Colonic mucosa (tissue), 4 donors: ENCODE data around the gene LMOD2. TPM values are rescaled to one million over a fixed set of nuclear protein-coding genes. Genes with fewer than 3 reads are reported as not detected.

Source experiments
- DNase-seq: peaks from one replicate; pipeline ENCODE4 v3.0.0-alpha.2; 2020
- H3K27ac ChIP-seq: fragments of 200-600 bp; one replicate; pipeline ENCODE4 v1.8.0; 2021
- H3K27me3 ChIP-seq: fragments of 200-600 bp; one replicate; pipeline ENCODE4 v1.8.0; 2021
- H3K36me3 ChIP-seq: fragments of 200-600 bp; one replicate; pipeline ENCODE4 v1.8.0; 2021
- H3K4me1 ChIP-seq: fragments of 200-600 bp; one replicate; pipeline ENCODE4 v1.8.0; 2021; ENCODE audit warnings: mild to moderate bottlenecking
- H3K4me3 ChIP-seq: fragments of 200-600 bp; one replicate; pipeline ENCODE4 v1.8.0; 2021
- H3K9ac ChIP-seq, 2 donors: one replicate each; pipeline ENCODE4 v1.7.0; 2013; ENCODE audit warnings: control low read depth in 2 of 2, low read depth in 2 of 2, low read length in 2 of 2
- H3K9me3 ChIP-seq: fragments of 200-600 bp; one replicate; pipeline ENCODE4 v1.8.0; 2021
- intact Hi-C: fragments of 100-400 bp; cut with DNase I; formaldehyde crosslinking; loops from one replicate; pipeline ENCODE4 v1.14.1; 2022
- total RNA-seq, 2 donors: library from RNA; stranded (reverse); fragmentation: NEBNext Ultra II Directional in 1 of 2; extraction: Animal tissue kit (Norgen Biotek cat#: 25700) in 1 of 2; gene quantifications; one replicate each; pipeline ENCODE4 v1.2.1, GENCODE V29; 2021
- TF ChIP-seq, protein P1 (sequence below): fragments of 200-600 bp; IDR thresholded peaks from one replicate; pipeline ENCODE4 v1.8.0; 2022; ENCODE audit warnings: antibody characterized with exemption, mild to moderate bottlenecking
- donor health status: healthy.
- donor health status: DM: no; HTN: no; CAD: no.
- donor health status: DM: no; HTN: no; CAD: no.

LMOD2 gene
- total RNA-seq, 2 donors from 2014 or later: not detected

DNA sequence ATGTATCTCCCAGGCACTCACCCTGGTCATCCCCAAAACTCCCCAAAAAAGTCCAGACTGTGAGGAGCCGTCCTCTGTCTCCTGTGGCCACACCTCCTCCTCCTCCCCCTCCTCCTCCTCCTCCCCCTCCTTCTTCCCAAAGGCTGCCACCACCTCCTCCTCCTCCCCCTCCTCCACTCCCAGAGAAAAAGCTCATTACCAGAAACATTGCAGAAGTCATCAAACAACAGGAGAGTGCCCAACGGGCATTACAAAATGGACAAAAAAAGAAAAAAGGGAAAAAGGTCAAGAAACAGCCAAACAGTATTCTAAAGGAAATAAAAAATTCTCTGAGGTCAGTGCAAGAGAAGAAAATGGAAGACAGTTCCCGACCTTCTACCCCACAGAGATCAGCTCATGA lies 7.1 kb downstream of the LMOD2 start:
- H3K36me3 ChIP-seq: no peaks in the 10 kb centered on the region
- no peak overlapping the region for H3K27ac ChIP-seq
- no peaks in the 10 kb centered on the region for H3K9me3 ChIP-seq
- no peaks in the 10 kb centered on the region for H3K4me1 ChIP-seq
- TF ChIP-seq, protein P1, sequence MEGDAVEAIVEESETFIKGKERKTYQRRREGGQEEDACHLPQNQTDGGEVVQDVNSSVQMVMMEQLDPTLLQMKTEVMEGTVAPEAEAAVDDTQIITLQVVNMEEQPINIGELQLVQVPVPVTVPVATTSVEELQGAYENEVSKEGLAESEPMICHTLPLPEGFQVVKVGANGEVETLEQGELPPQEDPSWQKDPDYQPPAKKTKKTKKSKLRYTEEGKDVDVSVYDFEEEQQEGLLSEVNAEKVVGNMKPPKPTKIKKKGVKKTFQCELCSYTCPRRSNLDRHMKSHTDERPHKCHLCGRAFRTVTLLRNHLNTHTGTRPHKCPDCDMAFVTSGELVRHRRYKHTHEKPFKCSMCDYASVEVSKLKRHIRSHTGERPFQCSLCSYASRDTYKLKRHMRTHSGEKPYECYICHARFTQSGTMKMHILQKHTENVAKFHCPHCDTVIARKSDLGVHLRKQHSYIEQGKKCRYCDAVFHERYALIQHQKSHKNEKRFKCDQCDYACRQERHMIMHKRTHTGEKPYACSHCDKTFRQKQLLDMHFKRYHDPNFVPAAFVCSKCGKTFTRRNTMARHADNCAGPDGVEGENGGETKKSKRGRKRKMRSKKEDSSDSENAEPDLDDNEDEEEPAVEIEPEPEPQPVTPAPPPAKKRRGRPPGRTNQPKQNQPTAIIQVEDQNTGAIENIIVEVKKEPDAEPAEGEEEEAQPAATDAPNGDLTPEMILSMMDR: no peak
- H3K4me3 ChIP-seq: no peak overlapping the region
- no peaks in the 10 kb centered on the region for H3K27me3 ChIP-seq
- no peak for DNase-seq
- intact Hi-C loops: no loop called here
- no peak overlapping the region for H3K9ac ChIP-seq

DNA sequence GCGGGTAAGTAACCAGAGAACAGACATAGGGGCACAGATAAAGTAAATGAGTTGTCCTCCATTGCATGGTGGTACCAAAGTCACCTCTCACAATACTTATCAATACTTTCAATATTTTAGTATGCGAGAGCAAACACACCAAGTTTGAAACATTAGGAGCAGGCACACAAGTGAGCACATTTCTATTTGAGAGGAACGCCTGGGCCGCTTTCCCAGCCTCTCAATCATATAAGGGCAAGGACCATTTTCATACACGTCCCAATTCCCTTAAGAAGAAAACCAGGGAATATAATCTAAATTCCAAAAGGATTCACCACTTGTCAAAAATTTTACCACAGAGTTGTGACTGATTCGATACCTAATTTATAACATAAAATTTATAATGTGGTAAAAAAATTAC lies 7.5 kb downstream of the LMOD2 start:
- no peaks in the 10 kb centered on the region for H3K27me3 ChIP-seq
- no peaks in the 10 kb centered on the region for H3K36me3 ChIP-seq
- H3K9me3 ChIP-seq: no peaks in the 10 kb centered on the region
- H3K4me3 ChIP-seq: no peak overlapping the region
- H3K9ac ChIP-seq: no peak overlapping the region
- DNase-seq: no peak
- TF ChIP-seq, protein P1: no peak
- intact Hi-C loops: no loop called here
- H3K4me1 ChIP-seq: no peaks in the 10 kb centered on the region
- no peak overlapping the region for H3K27ac ChIP-seq

DNA sequence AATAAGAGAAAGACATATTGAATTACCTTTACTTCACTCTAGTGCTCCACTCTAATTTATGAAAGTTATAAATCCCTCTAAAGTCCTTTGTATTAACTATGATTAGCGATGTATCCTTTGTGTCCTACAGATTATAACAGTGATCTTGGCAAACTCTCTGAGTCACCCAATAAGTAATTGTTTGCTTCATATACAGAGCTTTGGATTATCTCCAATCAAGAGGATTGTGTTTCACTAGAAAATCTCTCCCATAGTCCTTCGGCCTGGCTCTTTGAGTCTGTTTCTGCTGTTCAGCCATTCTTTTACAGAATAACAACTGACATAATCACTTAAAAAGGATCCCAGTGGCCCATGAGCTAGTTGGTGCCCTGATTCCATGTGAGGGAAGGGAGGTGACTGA lies 9.5 kb downstream of the LMOD2 start:
- no peaks in the 10 kb centered on the region for H3K4me1 ChIP-seq
- H3K36me3 ChIP-seq: no peaks in the 10 kb centered on the region
- H3K9ac ChIP-seq: no peak overlapping the region
- no peak overlapping the region for H3K4me3 ChIP-seq
- no peak for DNase-seq
- TF ChIP-seq, protein P1: no peak
- H3K27me3 ChIP-seq: no peaks in the 10 kb centered on the region
- H3K27ac ChIP-seq: no peak overlapping the region
- intact Hi-C loops: no loop called here
- H3K9me3 ChIP-seq: no peaks in the 10 kb centered on the region

DNA sequence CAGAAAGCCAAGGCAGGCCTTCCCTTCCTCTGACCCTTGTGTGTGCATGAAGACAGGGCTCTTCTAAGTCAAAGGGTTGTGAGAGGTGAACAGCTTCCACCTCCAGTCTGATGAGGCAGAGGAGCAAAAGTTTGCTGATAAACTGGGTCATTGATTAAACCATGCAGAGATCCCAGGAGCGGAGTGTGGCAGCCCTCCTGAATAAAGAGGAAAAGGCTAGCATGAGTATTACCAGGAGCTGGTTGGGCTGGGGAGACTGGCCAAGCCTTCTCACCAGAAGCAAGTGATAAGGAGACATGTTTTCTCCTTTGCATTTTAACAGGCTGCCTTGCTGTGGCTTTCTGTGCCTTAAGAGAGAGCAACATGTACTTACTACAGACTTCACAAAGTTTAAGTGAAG lies 10.2 kb downstream of the LMOD2 start:
- H3K27me3 ChIP-seq: no peaks in the 10 kb centered on the region
- intact Hi-C loops: no loop called here
- H3K36me3 ChIP-seq: no peaks in the 10 kb centered on the region
- no peaks in the 10 kb centered on the region for H3K4me1 ChIP-seq
- TF ChIP-seq, protein P1: no peak
- no peak for DNase-seq
- no peak overlapping the region for H3K4me3 ChIP-seq
- no peak overlapping the region for H3K27ac ChIP-seq
- no peaks in the 10 kb centered on the region for H3K9me3 ChIP-seq
- no peak overlapping the region for H3K9ac ChIP-seq

DNA sequence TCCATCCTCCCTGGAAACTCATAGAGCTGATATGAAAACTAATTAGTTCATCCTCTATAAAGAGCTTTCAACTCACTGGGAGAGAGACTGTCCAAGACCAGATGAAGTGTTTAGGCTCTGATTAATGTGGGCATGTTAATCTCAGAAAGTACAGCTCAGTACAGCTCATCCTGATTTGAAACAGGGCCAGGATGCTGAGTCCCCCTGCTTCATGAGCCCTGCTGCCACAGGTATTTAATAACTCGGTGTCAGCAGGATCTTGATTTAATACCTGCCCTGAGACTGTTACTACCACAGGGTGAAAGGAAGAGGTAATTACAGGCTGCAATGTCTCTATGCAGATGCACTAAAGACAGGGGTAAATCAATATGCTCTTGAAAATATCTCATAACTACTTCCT lies 10.8 kb downstream of the LMOD2 start:
- Histone ChIP-seq H3K9ac (no peak overlapping the region), H3K27me3 (no peaks in the 10 kb centered on the region), H3K4me3 (no peak overlapping the region), H3K27ac (no peak overlapping the region), H3K9me3 (no peaks in the 10 kb centered on the region), H3K36me3 (no peaks in the 10 kb centered on the region), H3K4me1 (no peaks in the 10 kb centered on the region)
- intact Hi-C loops: no loop called here
- TF ChIP-seq, protein P1: no peak
- DNase-seq: no peak

DNA sequence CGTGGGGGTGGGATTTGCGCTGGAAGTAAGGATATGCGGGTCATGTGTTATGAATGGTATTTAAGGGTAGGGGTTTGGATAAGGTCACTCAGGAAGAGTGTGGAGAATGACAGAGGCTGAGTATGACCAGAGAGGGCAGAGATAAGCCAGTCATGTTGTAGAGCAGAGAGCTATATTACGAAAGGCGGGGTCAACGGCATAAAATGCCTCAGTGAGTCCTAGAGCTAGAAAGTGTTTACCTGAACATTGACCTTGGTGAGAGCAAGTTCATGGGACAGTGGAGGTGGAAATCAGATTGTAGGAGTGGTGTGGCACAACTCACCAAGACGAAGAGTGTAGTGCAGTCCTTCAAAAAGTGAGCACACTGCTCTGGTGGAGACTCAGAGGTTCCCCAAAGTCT lies 13.8 kb downstream of the LMOD2 start:
- H3K4me1 ChIP-seq: no peaks in the 10 kb centered on the region
- no peaks in the 10 kb centered on the region for H3K9me3 ChIP-seq
- no peak overlapping the region for H3K9ac ChIP-seq
- no peak overlapping the region for H3K27ac ChIP-seq
- intact Hi-C loops: no loop called here
- TF ChIP-seq, protein P1: no peak
- no peak overlapping the region for H3K4me3 ChIP-seq
- DNase-seq: no peak
- no peaks in the 10 kb centered on the region for H3K27me3 ChIP-seq
- H3K36me3 ChIP-seq: no peaks in the 10 kb centered on the region
